K562 (cell line): Measurements from ENCODE around the gene FAM234B.

Source experiments
- DIDO1 ChIP-seq: fragments of 450-650 bp; IDR thresholded peaks from 2 replicates; pipeline ENCODE4 v1.6.1; 2016; ENCODE audit warnings: low read depth, missing biosample characterization, missing genetic modification characterization
- EP300 ChIP-seq: IDR thresholded peaks from 2 replicates; pipeline ENCODE4 v1.6.1; 2012; ENCODE audit warnings: low read length, improper control_type of control experiment
- ETV5 ChIP-seq: sonication (generic); formaldehyde crosslinking; IDR thresholded peaks from 2 replicates; pipeline ENCODE4 v1.4.0; 2020; ENCODE audit warnings: low read depth, mild to moderate bottlenecking, missing genetic modification reagents
- KLF13 ChIP-seq: fragments of 450-650 bp; IDR thresholded peaks from 2 replicates; pipeline ENCODE4 v1.6.1; 2016; ENCODE audit warnings: missing genetic modification characterization, low read depth, mild to moderate bottlenecking, missing compliant biosample characterization, moderate library complexity, borderline replicate concordance
- MAFF ChIP-seq: IDR thresholded peaks from 2 replicates; pipeline ENCODE4 v1.6.1; 2012; ENCODE audit warnings: low read length, improper control_type of control experiment
- NFYB ChIP-seq: IDR thresholded peaks from 2 replicates; pipeline ENCODE4 v1.6.1; 2011; ENCODE audit warnings: mild to moderate bottlenecking, moderate library complexity; ENCODE audit not compliant: insufficient read length; ENCODE audit errors: extremely low read depth
- NRF1 ChIP-seq, 2 experiments: fragments of 450-650 bp; IDR thresholded peaks in 1 of 2; conservative IDR thresholded peaks in 1 of 2; 2 replicates each; pipeline ENCODE4 v1.6.1; 2014; ENCODE audit warnings: mild to moderate bottlenecking in 2 of 2
- PHF20 ChIP-seq: fragments of 450-650 bp; IDR thresholded peaks from 2 replicates; pipeline ENCODE4 v1.6.1; 2018; ENCODE audit not compliant: partially characterized antibody
- PHF8 ChIP-seq: fragments of 200-600 bp; sonication (generic); IDR thresholded peaks from 2 replicates; pipeline ENCODE4 v1.6.1; 2012; ENCODE audit warnings: mixed run types, mild to moderate bottlenecking, inconsistent platforms, low read length, moderate library complexity, borderline replicate concordance
- SMARCC2 ChIP-seq: fragments of 450-650 bp; IDR thresholded peaks from 2 replicates; pipeline ENCODE4 v1.6.1; 2017; ENCODE audit warnings: antibody characterized with exemption, moderate library complexity, mild to moderate bottlenecking, low read depth
- TBP ChIP-seq: optimal IDR thresholded peaks from 2 replicates; pipeline ENCODE3; 2011; ENCODE audit warnings: low read depth, low read length, improper control_type of control experiment
- TEAD2 ChIP-seq: fragments of 450-650 bp; IDR thresholded peaks from 2 replicates; pipeline ENCODE4 v1.6.1; 2016; ENCODE audit warnings: missing genetic modification characterization, control low read depth, missing compliant biosample characterization
- ZNF224 ChIP-seq: sonication (generic); formaldehyde crosslinking; IDR thresholded peaks from 2 replicates; pipeline ENCODE4 v1.8.0; 2022; ENCODE audit warnings: mild to moderate bottlenecking, missing genetic modification reagents
- TF ChIP-seq, protein P1 (sequence below), 3 experiments: IDR thresholded peaks in 2 of 3; conservative IDR thresholded peaks in 1 of 3; 2 replicates each; pipeline ENCODE4 v1.5.1; 2011 to 2012; ENCODE audit warnings: low read length in 3 of 3, mild to moderate bottlenecking in 3 of 3, control low read depth in 2 of 3, improper control_type of control experiment in 1 of 3, inconsistent platforms in 1 of 3, low read depth in 1 of 3, mixed read lengths in 1 of 3, moderate library complexity in 1 of 3; ENCODE audit not compliant: insufficient read depth in 2 of 3

DNA sequence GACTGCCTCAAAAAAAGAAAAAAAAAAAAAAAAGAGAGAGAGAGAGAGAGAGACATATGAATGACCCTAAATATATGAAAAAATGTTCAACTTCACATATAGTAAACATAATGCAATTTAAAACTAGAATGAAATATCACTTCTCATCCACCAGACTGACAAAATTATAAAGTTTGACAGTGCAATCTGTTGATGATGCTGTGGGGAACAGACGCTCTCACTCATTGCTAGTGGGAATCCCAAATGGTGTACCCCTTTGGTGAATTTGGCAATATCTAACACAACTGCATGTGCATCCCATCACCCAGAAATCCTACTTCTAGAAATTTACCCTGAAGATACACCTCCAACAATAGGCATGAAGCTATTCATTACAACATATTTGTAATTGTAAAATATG is 61.6 kb downstream of the FAM234B start:
- TF ChIP-seq PHF8 (no peak), MAFF (no peak), DIDO1 (tag) (no peak), ZNF224 (CRISPR knock-in tag) (no peak), TBP (no peak), PHF20 (no peak), EP300 (no peak), NRF1 (conservative IDR thresholded peaks at IDR 0.05 in 1 of 2, IDR thresholded peaks at IDR 0.05 in 1 of 2) (no peak), TEAD2 (no peak), SMARCC2 (no peak), ETV5 (CRISPR knock-in tag) (no peak), NFYB (no peak), KLF13 (tag) (no peak)
- TF ChIP-seq, protein P1, sequence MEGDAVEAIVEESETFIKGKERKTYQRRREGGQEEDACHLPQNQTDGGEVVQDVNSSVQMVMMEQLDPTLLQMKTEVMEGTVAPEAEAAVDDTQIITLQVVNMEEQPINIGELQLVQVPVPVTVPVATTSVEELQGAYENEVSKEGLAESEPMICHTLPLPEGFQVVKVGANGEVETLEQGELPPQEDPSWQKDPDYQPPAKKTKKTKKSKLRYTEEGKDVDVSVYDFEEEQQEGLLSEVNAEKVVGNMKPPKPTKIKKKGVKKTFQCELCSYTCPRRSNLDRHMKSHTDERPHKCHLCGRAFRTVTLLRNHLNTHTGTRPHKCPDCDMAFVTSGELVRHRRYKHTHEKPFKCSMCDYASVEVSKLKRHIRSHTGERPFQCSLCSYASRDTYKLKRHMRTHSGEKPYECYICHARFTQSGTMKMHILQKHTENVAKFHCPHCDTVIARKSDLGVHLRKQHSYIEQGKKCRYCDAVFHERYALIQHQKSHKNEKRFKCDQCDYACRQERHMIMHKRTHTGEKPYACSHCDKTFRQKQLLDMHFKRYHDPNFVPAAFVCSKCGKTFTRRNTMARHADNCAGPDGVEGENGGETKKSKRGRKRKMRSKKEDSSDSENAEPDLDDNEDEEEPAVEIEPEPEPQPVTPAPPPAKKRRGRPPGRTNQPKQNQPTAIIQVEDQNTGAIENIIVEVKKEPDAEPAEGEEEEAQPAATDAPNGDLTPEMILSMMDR (IDR thresholded peaks at IDR 0.05 in 2 of 3, conservative IDR thresholded peaks at IDR 0.05 in 1 of 3; ENCODE audit: insufficient read depth in 2 of 3, low read depth in 1 of 3, low read length in 3 of 3), result no peak
